HG03439 (cell line): ENCODE measurements around the gene MCF2L2.
"Not testable (repeated sequence)": the region's sequence is repeated elsewhere in the genome, so short reads cannot be mapped to it uniquely, and the experiment has no call there.

Source experiments
- ATAC-seq: cut with Tn5 transposase; IDR thresholded peaks from one replicate; pipeline ENCODE4 v1.9.1; 2021; ENCODE audit warnings: mild to moderate bottlenecking, moderate library complexity; ENCODE audit not compliant: unreplicated experiment

The MCF2L2 gene

GRCh38 chr3:183446838-183447205, 18.4 kb upstream of the MCF2L2 start:
- ATAC-seq: no peak

DNA sequence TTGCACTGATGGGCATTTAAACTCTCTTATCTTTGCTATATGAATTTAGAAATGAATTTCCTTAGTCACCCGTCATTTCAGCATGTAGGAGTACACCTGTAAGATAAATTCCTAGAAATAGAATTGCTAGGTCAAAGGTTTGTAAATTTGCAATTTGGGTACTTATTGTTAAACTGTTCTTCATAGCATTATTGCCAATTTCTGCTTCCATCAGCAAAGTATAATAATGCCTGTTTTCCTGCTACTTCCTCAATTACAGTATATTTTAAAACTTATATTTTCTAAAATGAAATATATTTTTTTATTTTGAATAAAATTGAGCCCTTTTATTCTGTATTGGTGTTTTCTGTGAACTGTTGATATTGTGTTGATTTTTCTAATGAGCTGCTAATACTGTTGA, 16.3 kb upstream of the MCF2L2 start:
- ATAC-seq: no peak

DNA sequence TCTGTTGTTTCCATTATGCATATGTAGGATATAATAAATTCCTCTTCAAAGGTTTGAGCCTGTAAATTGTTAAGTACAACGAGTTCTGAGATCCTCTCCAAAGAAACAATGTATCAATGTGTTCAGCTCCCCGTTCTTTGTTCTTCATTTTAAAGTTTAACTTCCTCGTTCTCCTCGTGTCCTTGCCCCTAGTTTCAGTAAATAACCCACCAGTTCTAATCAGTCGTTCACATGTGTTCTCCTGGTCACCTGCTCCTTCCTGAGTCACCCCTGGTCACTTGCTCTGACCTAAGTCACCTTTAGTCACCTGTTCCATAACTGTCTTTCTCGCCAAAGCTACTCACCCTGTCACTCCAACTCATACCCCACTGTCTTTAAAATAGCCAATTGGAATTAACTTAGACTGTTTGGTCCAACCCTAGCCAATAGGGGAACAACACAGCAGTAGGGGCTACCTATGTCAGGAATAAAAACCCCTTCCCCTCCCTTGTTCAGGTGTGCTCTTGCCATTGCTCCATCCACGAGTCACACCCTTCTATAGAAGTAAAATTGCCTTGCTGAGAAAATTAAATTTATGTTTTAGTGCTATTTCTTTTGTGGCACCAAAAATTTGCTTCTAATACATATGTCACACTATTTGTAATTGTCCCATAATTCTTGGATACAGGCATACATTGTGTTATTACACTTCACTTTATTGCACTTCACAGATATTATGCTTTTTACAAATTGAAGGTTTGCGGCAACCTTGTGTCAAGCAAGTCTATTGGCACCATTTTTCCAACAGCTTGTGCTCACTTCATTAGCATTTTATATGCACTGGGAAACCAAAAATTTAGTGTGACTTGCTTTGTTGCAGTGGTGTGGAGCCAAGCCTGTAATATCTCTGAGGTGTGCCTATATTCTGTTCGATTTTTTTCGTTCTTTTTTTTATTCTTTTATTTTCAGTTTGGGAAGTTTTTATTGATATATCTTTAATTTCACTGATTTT, 15.3 kb upstream of the MCF2L2 start:
- no peak for ATAC-seq

- no peak for ATAC-seq
Observed at GRCh38 chr3:183442994-183443393, 14.6 kb upstream of the MCF2L2 start.

DNA sequence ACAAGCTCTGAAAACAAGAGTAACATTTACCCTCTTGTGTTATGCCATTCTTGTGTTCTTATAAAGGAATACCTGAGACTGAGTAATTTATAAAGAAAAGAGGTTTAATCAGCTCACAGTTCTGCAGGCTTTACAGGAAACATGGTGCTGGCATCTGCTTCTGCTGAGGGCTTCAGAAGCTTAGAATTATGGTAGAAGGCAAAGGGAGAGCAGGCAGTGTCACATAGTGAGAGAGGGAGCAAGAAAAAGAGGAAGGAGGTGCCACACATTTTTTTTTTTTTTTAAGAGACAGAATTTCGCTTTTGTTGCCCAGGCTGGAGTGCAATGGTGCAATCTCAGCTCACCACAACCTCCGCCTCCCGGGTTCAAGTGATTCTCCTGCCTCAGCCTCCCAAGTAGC, 12.1 kb upstream of the MCF2L2 start:
- not testable (repeated sequence) for ATAC-seq

- ATAC-seq: no peak
Observed at GRCh38 chr3:183439515-183439914, 11.1 kb upstream of the MCF2L2 start.

GRCh38 chr3:183438735-183439134, 10.3 kb upstream of the MCF2L2 start:
- no peak for ATAC-seq

DNA sequence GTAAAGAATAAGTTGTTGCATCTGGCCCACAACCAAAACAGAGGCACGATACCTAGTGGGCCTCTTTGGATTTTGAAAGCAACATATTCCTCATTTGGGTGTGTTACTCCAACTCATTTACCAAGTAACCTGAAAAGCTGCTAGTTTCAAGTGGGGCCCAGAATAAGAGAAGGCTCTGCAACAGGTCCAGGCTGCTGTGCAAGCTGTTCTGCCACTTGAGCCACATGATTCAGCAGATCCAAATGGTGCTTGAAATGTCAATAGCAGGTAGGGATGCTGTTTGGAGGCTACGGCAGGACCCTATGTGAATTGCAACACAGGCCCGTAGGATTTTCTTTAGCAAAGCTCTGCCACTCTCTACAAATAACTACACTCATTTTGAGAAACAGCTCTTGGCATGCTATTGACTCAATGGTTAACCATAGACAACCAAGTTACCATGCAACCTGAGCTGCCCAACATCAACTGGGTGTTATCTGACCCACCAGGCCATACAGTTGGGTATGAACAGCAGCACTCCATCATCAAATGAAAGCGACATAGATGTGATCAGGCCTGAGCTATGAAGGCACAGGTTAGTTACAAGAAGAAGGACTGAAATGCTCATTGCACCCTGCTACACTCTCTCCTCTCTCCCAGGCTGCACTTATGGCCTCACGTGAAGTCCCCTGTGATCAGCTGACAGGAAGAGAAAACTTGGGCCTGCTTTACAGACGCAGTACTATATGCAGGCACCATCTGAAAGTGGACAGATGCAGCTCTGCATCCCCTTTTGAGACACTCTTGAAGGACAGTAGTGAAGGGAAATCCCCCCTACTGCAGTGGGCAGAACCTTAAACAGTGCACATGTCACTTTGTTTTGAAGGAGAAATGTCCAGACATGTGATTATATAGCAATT, 9.5 kb upstream of the MCF2L2 start:
- ATAC-seq: no peak

DNA sequence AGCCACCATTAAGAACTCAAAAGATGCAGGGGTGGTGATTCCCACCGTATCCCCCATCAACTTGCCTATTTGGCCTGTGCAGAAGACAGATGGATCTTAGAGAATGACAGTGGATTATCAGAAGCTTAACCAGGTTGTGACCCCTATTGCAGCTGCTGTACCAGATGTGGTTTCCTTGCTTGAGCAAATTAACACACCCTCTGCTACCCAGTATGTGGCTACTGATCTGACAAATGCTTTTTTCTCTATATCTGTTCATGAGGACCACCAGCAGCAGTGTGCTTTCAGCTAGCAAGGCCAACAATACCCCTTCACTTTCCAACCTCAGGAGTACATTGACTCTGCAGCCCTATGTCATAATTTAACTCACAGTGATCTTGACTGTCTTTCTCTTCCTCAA, 8.6 kb upstream of the MCF2L2 start:
- no peak for ATAC-seq

DNA sequence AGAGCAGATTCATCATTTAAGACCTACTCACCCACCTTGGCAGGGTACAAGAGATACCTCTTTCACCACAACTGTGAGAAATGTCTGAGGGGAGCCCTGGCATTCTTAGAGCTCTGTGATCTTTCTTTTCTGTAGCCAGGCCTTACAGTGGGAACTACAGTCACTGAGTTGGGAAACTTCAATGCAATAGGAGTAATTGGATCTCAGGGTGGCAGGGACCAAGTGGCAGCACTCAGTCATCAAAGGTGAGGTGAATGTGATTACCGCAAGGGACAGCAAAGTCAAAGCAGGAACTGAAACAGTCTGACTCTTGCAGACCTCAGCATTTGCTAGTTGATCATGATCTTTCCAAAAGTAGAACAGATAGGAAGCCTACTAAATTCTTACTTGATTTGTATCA, 7.2 kb upstream of the MCF2L2 start:
- peak; percentile 86 for ATAC-seq

GRCh38 chr3:183434992-183435391, 6.6 kb upstream of the MCF2L2 start:
- ATAC-seq: no peak

GRCh38 chr3:183434503-183434902, 6.1 kb upstream of the MCF2L2 start:
- ATAC-seq: no peak

- no peak for ATAC-seq
Observed at GRCh38 chr3:183430325-183430957, 2.0 kb upstream of the MCF2L2 start.

- ATAC-seq: peak; percentile 29
Observed at GRCh38 chr3:183427876-183428446, 458 bp downstream of the MCF2L2 start.

DNA sequence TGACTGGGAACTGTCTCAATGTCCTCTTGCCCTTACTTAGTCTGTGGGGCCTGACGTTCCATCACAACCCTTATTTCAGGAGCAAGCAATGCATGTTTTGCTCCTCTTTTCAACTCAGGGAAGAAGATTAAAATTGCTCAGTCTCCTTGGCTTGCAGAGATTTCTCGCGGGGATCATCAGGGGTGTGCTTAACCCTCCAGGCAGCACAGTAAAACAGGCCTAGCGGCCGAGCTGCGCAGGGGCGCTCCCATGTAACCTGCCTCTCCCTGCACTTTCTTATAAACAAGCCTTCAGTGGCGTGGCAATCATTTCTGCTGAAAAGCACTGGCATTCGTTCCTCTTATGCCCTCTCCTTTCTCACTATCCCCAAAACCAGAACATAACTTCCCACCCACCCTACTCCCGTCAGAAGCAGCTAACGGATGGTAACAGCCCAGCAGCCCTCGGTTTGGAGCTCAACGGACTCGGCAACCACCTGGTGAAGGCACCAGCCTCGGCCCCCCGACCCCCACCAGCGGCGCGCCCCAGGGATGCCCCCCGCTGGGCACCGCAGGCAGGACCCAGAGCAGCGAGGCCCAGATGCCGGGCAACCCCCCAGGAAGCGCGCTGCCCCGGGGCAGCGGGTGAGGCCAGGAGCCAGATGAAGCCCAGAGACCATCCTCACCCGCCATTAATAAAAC, 1.1 kb downstream of the MCF2L2 start:
- no peak for ATAC-seq

- not testable (repeated sequence) for ATAC-seq
Observed at GRCh38 chr3:183418807-183419206, 9.6 kb downstream of the MCF2L2 start.

DNA sequence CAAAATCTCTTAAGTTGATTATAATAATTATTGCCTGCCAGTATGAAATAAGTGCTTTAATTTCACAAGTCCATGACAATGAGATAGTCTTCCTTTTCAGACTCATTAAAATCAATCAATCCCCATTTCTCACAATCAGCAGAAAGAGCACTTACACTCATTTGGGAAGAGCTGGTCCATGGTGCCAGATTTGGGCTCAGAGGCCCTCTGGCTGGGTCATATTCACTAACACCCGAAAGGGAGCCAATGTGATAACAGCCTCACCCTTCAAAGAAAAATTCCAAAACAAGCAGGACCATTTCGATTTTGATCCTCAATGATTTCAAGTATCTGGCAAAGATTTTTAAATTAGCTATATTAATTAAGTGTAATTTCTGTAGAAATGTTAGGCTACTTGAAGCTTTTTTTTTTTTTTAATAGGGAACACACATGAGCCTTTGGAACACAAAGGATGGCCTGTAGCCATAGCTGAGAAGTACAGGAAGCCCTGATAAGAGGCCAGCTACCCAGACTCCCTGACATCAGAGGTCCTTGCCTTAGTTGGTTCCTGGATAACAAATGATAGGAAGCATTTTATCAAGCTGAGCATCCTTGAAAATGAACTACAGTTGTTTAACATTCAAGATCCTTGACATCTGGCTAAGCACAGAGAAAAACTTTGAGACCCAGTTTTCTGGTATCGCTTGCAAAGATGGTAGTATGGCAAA, 17.1 kb downstream of the MCF2L2 start:
- ATAC-seq: no peak

DNA sequence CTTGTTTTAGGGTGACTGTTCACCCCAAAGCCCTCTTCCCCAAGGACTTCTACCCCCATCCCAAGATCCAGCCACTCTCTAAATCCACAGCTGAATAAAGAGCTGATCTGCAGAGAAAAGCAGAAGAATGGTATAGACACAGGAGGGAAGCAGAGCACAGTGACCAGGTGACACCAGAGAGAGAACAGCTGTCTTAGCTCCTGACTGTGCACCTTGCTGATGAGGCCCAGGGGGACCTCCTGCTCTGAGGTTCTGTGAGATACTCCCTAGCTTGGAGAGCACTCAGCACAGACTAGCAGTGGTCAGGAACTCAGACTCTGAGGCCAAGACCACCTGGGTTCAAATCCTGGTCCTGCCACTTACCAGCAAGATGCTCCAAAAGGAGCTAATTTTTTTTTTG, 17.7 kb downstream of the MCF2L2 start:
- ATAC-seq: no peak

DNA sequence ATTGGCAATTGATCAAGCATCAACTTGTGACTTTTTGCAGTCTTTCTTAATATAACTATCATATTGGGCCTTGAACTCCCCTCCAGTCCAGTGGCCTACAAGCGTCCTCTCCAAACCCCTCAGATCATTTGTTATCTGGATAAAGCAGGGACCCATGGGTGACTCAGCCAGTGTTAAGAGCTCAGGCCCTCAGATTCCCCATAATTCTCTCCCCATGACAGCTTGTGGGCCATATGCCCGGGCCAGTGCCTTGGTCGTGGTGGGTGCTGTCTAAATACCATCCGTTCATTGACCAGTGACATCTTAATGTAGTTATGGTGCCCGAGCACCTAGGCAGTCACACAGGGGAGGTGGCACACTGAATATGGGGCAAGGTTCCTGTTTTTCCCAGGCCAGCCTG, 18.1 kb downstream of the MCF2L2 start:
- no peak for ATAC-seq

- ATAC-seq: no peak
Observed at GRCh38 chr3:183409219-183409618, 19.2 kb downstream of the MCF2L2 start.
